Endometrium (tissue), 2 donors: Measurements from ENCODE around the gene COQ2.
"Not testable (repeated sequence)": the region's sequence is repeated elsewhere in the genome, so short reads cannot be mapped to it uniquely, and the experiment has no call there.

Experiments
- FAIRE-seq: peaks from 2 replicates; lab custom pipeline; 2012; peaks lifted over from hg19 to GRCh38; lab: Jason Lieb, UNC
- donor health status: control.
- donor health status: control.

Gene COQ2

DNA sequence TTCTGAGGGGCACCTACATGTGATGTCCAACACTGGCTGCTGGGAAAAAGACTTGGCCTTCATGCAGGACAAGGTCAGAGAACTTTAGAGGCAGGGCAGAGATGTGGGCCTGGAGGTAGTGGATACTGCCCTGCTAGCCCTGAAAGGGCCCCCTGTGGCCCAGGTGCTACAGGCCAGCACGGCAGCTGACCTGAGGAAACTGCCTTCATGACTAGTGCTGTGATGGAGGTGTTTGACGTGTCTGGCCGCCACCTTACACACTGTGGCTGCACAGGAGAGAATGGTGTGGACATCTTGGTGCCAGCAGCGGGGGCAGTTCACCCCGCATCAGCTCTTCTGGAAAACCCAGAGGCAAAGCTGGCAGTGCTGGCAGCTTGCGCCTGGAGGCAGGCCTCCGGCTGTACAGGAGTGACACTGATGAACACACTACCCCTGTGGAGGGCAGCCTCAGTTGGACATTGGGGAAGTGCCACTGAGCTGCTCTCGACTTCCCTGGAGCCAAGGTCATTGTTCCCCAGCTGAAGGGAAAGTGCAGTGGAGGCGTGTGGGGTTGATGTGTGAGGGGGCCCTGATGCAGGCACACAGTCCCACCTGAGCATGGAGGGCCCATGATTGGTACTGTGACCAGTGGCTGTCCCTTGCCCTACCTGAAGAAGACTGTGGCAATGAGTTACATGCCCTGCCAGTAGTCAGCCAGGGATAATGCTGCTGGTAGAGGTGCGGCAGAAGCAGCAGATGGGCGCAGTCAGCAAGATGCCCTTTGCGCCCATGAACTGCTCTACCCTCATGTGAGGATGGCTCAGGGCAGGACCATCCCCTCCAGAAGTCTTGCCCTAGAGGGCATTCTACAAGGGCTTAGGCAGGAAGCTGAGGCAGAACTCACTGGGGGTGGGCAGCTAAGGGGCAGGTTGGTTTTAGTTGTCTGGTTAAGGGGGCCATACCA is 36.9 kb downstream of the COQ2 start:
- no peak for FAIRE-seq

DNA sequence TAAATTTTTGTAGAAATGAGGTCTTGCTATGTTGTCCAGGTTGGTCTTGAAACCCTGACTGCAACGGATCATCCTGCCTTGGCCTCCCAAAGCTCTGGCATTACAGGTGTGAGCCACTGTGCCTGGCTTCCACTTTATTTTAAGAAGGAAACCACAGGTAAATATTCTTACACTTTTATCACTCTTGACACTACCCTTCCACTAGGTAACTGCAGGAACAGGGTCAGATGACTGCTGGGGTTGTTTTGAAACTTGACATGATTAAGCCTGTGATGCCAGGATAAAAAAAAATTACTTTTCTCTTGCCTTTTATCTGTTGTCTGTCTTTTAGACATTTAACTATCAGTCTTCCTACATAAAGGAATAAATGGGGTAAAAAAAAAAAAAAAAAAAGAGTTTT is 43.5 kb downstream of the COQ2 start:
- no peak for FAIRE-seq

DNA sequence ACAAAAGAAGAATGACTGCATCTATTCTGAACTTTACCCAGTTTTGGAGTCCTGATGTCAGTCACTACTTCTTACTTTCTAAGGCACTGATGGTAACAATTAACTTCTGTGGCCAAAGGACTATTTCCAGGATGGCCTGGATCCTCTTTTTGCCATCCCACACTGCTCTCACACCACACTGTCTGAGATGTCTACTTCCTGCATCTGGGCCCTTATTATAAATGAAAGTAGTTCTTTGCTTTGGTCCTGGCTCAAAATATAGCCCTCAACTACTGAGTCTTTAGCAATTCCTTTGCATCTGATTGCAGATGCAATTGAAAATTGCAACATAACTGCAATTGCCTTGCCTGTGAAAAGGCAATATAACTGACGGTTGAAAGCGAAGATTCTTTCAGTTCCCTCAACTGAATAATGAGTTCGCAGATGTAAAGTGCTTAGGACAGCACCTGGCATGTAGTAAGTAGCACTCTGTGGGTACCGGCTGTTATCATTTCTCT is 44.2 kb downstream of the COQ2 start:
- no peak for FAIRE-seq

DNA sequence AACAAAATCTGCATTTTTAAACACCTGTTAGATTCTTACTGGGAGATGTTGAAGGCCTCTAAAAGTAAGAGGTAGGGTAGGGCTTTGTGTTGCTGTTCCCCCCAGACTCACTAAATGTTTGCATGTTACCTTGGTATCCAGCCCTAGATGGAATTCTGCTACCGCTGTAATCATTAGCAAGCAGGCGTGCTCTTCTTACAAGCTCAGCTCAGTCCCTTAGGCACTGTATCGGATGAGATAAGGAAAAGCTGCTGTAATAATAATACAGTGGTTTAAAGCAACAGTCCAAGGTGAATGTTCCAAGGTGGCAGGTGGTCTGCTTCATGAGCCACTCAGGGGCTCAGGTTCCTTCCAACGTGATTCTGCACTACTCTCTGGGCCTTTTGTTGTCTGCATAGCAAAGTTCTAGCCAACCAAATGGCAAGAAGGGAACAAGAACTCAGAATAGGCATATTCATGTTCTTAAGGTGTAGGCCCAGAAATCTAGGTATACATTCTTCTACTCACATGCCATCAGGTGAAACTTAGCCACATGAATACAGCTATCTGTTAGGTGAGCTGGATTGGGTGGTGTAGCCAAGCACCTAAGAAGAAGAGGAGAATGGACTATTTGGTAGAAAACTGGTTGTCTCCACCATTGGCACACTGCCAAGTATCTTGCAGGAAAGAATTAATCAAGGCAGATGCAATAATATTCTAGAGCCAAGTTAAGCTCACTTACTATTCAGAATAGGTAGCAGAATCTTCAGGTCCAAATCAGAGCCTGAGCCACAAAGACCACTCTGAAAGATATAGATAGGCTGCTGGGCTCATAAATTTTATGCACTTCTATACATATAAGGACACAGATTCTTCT is 46.0 kb downstream of the COQ2 start:
- FAIRE-seq: no peak

DNA sequence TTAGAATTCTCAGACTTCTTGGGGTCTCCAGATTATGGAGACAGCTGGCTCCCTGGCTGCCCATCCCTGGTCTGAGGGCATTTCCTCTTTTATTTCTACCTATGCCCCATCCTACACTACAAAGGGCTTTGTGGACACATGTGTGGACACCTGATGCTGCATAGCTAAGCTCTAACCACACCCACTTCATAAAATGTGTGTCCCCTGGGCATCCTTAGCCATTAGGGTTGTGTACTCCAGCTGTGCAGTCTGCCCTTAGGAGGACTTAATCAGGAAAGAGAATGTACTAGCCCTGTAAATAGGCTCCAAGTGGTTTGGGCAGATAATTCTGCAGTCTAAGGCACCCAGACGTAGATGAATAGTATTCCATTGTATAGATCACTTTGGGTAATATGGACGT is 47.0 kb downstream of the COQ2 start:
- FAIRE-seq: no peak

DNA sequence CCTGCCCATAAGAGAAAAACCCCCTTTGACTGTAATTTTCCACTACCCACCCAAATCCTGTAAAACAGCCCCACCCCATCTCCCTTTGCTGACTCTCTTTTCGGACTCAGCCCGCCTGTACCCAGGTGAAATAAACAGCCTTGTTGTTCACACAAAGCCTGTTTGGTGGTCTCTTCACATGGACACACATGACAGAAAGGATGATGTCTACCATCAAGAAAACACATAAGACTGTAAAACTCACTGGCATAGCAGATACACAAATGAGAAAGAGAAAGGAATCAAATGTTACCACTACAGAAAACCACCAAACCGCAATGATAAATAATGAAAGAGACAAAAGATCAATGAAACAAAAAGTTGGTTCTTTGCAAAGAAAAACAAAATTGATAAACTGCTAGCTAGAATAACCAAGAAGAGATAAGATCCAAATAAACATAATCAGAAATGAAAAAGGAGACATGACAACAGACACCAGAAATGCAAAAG is 48.9 kb downstream of the COQ2 start:
- FAIRE-seq: not testable (repeated sequence)

DNA sequence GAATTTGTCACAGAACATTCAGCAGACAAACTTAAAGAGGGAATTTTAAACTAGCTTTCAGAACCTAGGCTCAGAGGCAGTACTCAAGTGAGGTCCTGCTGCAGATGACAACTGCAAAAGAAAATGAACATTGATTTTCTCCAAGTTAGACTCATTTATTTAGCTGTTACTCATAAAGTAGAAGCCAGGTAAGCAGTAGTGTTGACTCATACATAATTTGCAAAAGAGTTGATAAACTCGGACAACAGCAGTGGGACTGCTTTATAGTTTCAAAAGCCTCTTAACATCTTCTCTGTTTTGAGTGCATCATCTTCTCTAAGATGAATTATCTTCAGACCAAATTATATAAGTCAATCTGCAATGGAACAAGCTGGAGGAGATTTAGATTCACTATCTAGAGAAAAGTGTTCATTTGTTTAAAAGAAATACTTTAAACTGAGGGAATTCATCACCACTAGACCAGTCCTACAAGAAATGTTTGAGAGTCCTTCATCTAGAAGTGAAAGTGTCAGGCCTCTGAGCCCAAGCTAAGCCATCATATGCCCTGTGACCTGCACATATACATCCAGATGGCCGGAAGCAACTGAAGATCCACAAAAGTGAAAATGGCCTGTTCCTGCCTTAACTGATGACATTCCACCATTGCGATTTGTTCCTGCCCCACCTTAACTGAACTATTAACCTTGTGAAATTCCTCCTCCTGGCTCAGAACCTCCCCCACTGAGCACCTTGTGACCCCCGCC is 49.5 kb downstream of the COQ2 start:
- no peak for FAIRE-seq

DNA sequence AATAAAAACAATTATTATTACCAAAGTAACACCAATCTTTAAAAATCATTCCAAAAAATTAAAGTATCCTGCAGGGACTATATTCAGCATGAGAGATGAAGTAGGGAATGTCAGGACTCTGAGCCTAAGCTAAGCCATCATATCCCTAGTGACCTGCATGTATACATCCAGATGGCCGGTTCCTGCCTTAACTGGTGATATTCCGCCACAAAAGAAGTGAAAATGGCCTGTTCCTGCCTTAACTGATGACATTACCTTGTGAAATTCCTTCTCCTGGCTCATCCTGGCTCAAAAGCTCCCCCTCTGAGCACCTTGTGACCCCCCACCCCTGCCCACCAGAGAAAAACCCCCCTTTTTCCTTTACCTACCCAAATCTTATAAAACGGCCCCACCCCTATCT is 50.2 kb downstream of the COQ2 start:
- not testable (repeated sequence) for FAIRE-seq

DNA sequence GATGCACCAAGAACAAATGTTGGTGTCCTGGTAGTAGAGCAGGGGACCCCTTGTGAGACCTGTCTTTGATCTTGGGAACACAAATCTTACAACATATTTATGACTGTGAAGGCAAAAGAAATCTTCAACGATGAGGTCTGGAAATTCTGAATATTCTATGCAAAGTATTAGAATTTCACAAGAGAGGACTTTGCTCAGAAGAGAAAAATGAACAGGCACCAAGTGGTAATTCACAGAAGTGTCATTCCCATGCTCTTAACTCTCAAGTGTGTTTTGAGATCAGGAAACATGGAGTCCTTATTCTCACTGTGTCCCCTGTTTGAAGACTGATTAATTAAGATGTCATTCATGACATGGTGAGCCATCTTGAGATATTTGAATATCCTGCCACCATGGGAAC is 52.5 kb downstream of the COQ2 start:
- FAIRE-seq: no peak

DNA sequence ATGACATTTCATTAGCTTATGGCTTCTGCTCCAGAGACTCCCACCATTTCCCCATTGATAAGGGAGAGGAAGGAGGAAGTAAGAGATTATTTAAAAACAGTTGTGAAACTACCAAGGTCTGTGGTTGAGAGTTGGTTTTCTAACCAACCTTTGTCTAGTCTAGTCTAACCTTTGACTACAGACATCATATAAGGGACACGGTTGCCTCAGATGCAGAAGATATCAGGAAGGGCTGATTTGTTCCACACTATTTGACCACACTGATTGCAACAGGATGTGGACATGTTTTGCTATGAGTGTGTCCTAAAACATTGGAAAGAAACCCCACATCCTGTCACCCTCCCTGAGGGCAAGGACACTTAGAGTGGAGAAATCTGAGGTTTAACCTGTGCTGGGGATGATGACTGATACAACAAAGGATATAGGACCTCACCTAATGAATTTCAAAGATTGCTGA is 53.0 kb downstream of the COQ2 start:
- FAIRE-seq: no peak

DNA sequence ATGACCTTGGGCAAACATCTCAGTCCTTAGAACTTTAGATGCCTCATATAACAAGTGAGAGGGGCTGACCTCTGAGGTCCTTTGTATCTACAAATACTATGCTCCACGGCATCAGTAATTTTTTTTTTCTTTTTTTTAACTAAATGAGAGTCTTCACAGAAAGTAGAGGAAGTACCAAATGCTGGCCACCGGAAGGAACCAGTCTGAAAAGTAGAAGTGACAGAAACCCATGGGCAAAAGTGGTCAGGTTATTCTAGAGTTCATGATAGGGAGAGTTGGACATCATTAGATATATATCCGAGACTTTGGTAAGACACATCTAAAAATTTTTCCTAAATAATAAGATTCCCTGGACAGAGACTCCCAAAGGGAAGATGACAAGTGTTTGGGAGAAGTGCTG is 53.7 kb downstream of the COQ2 start:
- FAIRE-seq: no peak

DNA sequence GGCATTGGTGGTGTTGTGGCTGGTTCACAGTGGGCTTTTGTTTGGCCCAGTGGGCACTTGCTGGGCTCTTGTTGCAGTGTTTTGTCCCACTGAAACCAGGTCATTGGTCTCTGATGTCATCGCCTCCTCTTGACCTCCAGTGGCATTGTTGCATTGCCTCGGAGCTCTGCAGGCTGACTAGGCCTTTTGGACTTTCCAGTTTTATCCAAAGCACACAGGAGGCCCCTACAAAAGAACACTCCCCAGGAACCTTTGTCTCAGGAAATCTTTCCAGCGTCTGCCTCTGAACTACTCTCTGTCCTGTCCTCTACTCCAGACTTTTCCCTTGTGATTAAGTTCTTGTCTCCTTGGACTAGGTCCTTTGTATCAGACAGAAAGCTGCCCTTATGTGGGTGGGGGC is 54.8 kb downstream of the COQ2 start:
- no peak for FAIRE-seq

DNA sequence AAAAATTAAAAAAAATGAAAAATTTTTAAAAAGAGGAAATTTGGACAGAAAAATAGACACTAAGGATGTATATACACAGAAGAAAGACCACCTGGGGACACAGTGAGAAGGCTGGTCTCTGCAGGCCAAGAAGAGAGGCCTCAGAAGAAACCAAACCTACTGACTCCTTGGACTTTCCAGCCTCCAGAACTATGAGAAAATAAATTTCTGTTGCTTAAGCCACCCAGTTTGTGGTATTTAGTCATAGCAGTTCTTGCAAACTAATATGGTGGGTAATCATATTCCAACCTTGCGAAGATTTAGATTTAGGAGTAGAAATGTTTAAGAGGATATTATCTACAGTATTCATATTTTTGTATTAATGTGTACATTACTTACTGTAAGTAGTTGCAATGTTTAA is 56.4 kb downstream of the COQ2 start:
- no peak for FAIRE-seq

DNA sequence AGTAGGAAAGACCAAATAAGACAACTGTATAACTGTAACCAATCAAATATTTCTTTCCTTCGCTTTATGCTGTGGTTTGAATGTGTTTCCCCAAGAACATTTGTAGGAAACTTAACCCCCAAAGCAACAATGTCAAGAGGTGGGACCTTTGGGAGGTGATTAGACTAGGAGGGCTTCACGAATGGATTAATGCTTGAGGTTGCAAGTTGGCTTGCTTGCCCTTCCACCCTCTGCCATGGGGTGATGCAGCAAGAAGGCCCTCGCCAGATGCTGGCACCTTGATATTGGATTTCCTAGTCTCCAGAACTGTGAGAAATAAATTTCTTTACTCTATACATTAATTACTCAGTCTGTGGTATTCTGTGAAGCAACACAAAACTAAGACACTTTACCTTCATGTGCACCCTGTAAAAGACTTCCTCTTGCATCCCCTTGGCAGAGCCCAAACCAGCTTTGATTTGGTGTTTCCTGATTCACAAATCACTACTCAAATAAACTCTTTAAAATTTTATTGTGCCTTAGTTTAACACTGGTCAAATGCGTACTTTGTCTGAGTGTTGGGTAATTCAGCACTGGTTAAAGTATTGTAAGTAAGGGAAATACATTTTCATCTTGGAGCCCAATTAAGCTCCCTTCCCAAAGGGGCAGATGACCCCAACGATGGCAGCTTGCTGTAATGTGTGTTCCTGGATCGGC is 59.9 kb downstream of the COQ2 start:
- FAIRE-seq: no peak

DNA sequence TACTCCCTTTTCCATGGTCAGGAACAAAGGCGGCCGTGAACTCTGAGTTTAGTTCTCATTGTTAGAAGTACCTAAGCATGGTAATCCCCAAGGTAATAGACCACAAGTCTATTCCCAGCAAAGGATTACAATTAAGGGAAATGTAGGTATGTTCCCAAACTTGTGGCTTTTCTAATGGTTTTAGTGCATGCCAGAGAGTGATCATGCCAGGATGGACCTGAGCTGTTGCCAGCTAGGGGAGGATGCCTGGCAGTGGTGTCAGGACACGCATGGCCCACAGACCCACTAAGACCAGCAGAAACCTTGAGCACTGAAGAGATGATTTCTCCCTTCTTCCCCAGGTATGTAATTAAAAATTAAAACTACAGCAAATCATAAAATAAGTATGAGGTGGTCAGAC is 60.8 kb downstream of the COQ2 start:
- no peak for FAIRE-seq

DNA sequence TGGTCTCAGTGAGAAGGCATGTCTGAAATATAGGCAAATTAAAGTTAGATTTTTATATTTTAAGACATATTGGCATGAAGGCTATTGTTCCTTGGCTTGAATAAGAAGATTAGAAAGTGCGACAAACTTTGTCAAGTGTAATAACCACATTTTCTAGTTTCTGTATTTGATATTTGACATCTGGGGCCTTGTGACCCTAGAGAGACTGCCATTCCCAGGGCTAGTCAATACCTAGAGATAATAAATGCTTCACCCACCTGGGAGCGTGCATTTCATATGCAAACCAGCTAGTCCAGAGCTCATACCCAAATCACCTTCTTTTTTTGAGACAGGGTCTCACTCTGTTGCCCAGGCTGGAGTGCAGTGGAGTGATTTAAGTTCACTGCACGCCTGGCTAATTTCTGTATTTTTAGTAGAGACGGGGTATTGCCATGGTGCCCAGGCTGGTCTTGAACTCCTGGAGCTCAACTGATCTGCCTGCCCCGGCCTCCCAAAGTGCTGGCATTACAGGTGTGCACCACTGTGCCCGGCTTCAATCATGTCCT is 62.6 kb downstream of the COQ2 start:
- FAIRE-seq: no peak

DNA sequence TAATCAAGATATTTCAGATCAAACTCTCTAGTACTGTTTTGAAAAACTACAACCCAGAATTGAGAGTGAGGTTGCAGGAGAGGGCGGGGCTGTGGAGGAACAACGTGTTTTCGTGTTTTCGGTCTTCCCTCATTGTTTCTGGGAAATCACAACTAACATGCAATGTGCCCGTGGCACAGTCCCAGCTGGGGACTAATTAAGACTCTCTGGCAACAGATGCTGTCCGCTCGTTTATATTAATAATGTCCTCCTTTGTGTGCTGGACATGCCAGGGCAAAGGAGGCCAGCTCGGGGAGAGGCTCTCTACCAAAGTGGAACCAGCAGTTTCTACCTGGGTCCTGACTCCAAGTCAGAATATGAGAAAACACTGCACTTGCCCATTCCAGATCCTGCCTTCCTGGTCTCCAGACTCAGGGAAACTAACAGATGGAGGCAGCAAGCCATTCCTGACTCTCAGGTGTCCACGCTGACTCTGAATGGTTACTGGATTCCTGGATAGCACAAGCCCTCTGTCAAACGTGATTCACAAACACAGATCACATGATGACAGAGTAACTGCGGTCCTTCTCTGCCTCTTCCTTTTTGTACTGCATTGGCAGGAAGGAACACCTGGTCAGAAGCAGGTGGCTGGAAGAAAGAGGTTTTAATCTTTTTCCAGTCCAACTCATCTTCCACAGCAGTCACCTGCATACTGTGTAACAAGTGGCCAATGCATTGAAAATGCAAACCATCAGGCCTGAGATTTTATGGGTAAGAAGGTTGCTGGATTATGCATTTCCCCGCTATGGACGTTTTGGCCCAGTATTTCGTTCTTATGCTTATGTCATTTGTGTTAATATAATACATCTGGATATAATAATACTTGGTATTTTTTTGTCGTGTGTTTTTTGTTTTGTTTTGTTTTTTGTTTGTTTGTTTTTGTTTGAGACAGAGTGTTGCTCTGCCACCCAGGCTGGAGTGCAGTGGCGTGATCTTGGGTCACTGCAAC is 65.0 kb downstream of the COQ2 start:
- no peak for FAIRE-seq

DNA sequence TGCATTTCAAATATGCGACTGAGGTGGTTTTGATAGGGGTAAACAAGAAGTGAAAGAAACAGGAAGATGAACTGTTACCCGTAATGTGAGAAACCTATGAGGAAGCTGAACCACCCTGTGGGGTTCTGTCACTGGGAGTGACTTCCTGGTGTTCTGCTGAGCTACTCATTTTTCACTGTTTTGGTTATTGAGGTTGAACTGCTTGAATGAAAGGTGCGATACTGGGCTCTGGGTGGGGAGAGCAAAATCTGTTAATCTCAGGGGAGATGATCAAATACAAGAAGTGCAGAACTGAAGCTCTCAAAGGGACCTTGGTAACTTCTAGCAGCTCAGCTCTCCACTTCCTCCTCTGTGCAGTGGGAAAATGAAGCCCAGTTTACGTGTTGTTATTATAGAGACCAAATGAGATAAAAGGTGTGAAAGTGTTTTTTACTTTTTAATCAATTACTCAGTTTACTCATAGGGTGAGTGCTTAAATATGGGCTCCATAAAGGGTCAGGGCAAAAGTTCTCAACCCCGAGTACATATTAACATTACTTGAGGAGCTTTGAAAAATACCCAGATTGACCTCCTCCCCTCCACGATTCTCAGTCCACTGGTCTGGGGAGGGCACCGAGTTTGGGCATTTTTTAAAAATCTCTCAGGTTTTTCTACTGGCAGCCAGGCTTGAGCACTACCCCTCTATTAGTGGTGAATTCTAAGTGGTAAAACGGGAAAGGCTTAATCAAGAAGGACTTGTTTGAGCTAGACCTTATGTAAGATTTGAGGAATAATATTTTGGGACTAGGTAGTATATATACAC is 66.7 kb downstream of the COQ2 start:
- no peak for FAIRE-seq
